Measurements from ENCODE around the gene CYP2A7.
"Not testable (repeated sequence)": the region's sequence is repeated elsewhere in the genome, so short reads cannot be mapped to it uniquely, and the experiment has no call there.

CYP2A7 gene

DNA sequence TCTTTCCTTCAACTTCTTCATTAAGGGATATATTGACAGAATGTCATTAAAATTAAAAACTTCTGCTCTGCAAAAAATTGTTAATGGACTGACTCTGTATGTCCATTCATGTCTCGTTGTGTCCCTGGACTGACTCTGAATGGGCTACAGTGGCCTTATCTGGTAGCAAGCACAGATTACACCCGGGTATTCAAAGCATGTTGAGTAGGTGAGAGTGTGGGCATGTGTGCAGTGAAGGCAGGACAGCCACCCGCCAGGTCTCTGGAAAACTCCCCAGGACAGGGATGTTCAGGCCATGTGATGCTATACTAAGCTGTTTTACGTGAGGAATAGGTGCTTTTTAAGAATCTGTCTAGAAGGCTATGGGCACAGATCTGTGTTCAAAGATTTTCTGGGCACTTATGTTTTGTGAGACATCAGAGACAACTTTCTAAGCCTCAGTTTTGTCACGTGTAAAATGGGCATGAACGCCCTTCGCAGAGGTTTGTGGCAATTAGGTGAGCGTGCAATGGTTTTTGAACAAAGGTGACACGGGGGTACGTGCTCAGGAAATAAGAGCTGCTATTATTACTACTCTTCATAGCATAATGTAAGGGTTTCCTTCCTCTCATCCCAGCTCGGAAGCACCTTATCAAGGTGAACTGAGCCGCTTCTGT is 38.9 kb downstream of the CYP2A7 start:
- not testable (repeated sequence) for DNase-seq (ENCODE audit: low read depth in 2 of 2)

DNA sequence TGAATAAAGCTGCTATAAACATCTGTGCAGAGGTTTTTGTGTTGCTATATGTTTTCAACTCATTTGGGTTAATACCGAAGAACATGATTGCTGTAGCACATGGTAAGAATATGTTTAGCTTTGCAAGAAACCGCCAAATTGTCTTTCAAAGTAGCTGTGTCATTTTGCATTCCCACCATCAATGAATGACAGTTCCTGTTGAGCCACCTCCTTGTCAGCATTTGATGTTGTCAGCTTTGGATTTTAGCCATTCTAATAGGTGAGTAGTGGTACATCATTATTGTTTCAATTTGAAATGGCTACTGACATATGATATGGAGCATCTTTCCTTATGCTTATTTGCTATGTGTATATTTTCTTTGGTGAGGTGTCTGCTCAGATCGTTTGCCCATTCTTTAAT is 40.0 kb downstream of the CYP2A7 start:
- not testable (repeated sequence) for DNase-seq (ENCODE audit: low read depth in 2 of 2)

DNA sequence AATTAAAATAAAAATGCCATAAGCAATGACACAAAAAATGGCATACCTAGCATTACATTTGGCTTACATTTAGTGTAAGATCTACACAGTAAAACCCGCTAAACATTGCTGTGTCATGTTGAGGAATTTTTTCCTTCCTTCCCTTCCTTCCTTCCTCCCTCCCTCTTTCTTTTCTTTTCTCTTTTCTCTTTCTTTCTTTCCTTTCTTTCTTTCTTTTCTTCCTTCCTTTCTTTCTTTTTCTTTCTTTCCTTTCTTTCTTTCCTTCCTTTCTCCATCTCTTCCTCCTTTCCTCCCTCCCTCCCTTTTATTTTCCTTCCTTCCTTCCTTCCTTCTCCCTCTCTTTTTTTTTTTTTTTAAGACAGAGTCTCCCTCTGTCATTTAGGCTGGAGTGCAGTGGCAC is 43.6 kb downstream of the CYP2A7 start:
- DNase-seq (ENCODE audit: low read depth in 2 of 2) = not testable (repeated sequence)

DNA sequence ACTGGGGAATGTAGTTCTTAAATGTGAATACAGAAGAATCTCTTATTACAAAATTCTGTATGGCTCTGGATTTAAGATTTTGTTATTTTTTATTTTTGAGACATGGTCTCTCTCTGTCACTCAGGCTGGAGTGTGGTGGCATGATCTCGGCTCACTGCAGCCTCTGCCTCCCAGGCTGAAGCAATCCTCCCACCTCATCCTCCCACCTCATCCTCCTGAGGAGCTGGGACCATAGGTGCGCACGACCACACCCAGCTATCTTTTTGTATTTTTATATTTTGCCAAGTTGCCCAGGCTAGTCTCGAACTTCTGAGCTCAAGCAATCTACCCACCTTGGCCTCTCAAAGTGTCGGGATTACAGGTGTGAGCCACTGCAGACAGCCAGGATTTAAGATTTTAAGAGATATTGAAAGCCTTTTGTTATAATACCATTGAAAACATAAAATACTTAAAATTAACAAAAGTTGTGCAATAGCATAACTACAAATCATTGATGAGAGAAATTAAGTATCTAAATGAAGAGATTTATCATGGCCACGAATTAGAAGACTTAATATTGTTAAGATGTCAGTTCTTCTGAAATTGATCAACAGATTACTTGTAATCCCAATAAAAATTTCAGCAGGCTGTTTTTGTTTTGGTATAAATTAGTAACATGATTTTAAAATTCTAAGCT is 45.1 kb downstream of the CYP2A7 start:
- DNase-seq (ENCODE audit: low read depth in 2 of 2) = no peak

DNA sequence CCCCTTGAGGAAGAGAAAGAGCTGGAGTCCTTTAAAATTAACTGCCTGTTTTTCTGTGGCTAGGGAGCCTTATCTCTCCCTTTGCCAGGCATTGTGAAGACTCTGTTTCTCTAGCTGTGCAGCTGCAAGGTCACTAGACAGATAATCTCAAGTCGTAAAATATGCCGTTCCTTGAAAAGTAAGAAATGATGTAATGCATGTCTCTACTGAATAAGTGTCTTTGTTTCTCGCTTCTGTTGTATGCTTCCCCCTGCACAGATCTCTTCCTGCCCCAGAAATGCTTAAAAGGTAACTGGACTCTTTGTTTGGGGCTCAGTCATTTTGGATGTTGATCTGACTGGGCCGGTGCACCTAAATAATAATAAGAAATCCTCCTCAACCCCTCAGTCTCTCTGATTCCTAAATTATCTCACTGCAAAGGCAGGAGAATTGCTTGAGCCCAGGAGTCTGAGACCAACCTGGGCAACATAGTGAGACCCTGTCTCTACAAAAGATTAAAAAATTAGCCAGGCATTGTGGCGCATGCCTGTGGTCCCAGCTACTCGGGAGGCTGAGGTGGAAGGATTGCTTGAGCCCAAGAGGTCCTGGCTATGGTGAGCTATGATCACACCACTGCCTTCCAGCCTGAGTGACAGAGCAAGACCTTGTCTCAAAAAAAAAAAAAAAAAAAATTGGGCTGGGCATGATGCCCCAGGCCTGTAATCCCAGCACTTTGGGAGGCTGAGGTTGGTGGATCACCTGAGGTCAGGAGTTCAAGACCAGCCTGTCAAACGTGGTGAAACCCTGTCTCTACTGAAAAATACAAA is 48.1 kb downstream of the CYP2A7 start:
- DNase-seq (ENCODE audit: low read depth in 2 of 2) = not testable (repeated sequence)

DNA sequence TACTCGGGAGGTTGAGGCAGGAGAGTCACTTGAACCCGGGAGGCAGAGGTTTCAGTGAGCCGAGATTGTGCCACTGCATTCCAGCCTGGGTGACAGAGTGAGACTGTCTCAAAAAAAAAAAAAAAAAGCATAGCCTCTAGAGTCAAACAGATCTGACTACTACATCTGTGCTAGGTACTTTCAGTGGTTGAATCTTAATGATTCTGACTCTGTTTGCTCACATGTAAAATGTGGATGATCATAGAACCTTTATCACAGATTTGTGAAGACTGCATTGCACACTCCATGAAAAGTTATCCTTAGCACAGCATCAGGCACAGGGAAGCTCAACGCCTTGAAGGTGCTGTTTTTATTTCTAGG is 49.6 kb downstream of the CYP2A7 start:
- DNase-seq (ENCODE audit: low read depth in 2 of 2) = not testable (repeated sequence)

DNA sequence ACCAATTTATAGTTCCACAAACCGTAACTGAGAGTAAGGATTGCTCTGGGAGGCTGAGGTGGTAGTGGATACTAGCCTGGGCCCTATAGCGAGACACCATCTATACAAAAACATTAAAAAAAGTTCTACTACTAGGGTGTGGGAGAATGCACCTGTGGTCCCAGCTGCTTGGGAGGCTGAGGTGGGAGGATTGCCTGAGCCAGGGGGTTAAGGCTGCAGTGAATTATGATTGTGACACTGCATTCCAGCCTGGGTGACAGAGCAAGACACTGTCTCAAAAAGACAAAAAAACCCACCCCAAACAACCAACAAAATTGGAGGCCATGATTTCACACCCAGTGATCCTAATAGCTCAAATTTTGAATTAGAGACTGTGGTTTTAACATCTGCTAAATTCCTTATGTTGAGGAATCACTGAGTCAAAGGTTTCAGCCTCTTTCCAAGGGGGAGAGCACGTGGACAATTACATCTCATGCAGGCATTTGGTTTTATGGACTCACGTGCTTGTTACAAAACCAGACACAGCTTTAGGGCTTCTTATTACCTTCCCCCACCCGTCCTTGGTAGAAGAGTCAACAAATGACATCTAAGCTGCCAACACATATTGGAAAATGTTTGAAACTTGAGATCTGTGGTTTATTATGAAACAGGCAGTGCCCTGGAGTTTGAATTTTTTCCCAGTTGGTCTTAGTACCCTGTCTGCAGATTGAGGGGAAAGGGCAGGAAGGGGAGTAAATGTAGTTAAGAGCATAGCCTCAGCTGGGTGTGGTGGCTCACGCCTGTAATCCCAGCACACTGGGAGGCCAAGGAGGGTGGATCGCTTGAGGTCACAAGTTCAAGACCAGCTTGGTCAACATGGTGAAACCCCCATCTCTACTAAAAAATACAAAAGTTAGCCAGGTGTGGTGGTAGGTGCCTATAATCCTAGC is 50.3 kb downstream of the CYP2A7 start:
- DNase-seq (ENCODE audit: low read depth in 2 of 2) = peak; percentile 83 to 85

DNA sequence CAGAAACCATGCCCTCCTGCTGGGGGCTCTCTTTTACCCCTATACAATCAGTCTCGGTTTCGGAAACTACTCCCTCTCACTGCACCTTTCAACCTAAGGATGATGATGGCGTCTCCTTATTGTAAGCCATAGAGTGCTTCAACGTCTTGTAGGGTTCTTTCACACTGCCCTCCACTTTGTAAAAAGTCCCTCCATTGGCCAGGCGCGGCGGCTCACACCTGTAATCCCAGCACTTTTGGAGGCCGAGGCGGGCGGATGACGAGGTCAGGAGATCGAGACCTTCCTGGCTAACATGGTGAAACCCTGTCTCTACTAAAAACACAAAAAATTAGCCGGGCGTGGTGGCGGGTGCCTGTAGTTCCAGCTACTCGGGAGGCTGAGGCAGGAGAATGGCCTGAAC is 51.3 kb downstream of the CYP2A7 start:
- DNase-seq (ENCODE audit: low read depth in 2 of 2) = not testable (repeated sequence)

DNA sequence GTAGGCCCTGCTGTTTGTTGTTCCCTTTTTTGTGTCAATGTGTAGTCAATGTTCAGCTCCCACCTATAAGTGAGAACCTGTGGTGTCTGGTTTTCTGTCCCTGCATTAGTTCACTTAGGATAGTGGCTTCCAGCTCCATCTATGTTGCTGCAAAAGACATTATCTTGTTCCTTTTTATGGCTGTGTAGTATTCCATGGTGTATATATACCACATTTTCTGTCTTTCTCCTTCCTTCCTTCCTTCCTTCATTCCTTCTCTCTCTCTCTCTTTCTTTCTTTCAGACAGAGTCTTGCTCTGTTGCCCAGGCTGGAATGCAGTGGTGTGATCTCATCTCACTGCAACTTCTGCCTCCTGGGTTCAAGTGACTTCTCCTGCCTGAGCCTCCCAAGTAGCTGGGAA is 52.8 kb downstream of the CYP2A7 start:
- no peak for DNase-seq (ENCODE audit: low read depth in 2 of 2)

DNA sequence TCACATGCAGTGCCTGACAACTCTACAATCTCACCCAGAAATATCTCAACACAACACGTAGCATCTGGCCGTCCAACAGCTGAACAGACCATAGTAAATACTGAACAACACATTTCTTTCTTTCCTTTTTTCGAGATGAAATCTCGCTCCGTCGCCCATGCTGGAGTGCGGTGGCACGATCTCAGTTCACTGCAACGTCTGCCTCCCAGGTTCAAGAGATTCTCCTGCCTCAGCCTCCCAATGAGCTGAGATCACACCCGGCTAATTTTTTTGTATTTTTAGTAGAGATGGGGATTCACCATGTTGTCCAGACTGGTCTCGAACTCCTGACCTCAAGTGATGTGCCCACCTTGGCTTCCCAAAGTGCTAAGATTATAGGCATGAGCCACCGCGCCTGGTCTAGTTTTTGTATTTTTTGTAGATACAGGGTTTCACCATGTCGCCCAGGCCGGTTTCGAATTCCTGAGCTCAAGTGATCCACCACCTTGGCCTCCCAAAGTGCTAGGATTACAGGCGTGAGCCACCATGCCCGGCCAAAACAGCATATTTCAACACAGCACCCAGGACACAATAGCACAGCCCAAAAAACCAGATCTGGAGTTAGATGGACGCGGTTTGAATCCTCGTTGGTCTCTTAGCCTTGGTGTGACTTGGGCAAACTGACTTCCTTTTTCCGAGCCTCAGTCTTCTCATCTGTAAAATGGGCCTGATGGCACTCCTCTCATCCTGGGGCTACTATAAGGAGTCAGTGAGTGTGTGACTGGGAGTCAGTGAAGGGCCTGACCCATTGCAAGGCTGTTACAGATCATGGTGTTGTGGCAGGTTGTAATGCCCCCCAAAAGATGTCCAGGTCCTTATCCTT is 54.4 kb downstream of the CYP2A7 start:
- DNase-seq (ENCODE audit: low read depth in 2 of 2) = no peak

DNA sequence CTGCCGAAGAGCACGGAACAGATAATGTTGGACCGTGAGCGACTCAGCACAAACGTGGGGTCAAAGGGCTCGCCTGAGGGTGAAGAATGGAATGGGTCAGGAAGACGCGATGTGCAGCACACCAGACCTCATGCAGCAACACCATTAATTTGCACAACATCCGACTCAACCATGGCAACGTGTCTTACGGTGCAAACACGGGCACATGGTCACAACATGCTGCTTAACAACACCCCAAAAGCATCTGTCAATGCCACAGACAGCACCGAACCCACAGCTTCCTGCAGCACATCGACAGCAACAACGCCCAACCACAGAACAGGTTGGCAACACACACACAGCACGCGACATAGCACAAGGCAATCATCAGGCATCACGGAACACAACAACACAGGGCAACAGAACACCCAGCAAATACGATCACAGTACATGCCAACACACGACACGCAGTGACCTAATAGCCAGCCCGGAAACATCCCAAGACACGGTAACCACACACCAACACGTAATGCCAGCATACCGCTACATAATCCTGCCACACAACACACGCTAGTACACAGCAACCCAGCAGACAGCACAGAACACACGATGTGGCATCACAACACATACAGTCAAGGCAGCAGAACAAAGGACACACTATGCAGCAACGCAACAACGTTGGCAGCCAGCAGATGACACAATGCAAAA is 55.2 kb downstream of the CYP2A7 start:
- DNase-seq (ENCODE audit: low read depth in 2 of 2) = not testable (repeated sequence)

DNA sequence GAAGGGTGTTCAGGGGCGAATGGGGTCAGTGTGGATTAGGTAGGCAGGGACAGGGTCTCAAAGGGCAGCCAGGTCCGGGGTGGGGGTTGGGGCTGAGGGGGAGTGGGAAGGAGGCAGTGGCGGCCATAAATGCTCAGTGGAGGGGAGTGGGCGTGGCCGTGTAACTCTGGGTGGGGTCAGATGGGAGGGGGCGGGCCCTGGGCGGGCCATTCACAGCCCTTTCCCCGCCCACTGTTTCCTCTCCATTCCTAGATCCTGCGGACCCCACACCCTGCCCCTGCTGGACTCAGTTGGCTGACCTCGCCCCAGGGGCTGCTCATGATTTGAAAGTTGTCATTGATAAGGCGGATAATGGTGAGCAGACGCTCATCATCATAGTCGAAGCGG is 55.7 kb downstream of the CYP2A7 start:
- not testable (repeated sequence) for DNase-seq (ENCODE audit: low read depth in 2 of 2)

DNA sequence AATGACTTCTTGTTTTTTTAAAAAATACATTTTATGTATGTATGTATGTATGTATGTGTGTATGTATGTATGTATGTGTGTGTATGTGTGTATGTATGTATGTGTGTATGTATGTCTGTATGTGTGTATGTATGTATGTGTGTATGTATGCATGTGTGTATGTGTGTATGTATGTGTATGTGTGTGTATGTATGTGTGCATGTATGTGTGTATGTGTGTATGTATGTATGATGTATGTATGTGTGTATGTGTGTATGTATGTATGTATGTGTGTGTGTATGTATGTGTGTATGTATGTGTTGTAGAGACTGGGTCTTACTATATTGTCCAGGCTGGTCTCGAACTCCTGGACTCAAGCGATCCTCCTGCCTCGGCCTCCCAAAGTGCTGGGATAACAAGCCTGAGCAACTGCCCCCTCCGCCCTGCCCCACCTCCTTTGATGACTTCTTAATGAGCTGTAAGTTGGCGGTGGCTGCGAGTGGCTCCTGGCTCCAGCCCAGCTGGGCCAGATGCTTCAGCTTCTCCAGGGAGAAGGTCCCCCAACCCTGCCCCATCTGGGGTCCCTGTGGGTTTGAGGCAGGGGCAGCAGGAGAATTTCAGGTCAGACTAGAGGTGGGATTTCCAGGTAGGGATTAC is 56.5 kb downstream of the CYP2A7 start:
- DNase-seq (ENCODE audit: low read depth in 2 of 2) = not testable (repeated sequence)

Measured in fibroblast of skin of left biceps (primary cell).